Cortex of kidney (tissue), 1 donor: ENCODE results near the gene MPC1L.

Experiments
- DNase-seq: peaks from one replicate; lab custom pipeline; 2025; lab: John Stamatoyannopoulos, UW

Gene MPC1L

DNA sequence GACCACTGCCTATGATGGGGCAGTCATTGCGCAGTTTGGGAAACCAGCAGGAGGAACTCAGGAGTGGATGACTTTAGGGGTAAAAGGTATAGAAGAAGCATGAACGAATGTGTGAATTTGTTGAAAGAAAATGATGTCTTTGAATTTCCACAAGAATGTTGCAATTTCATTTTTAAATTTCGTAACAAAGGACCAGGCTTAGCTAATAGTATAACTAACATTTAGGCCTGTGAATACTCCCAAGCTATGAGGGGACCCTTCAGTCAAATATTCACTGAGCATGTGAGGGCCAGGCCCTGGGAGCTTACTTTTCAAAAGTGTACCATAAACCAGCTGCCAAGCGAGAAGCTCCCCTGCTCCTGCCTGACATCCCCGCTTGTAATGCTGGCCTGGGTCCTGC lies 5.3 kb downstream of the MPC1L start:
- no peak for DNase-seq

DNA sequence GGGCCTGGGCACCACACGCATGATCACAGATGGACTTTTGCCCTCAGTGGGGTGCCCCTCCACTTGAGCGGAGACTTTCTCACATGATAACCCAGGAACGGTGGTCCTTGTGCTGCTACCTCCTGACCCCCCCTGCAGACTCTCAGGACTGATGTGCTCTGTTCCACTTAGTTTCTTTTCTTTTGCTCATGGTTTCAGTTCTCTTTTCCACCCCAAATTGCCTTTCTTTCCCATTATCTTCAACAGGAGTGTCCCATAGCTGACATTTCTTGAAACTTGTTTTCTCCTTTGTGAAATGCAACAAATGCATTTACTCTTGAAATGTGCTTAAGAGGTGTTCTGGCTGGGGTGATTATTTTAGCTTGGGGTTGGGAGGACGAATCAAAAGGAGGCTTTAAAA lies 9.0 kb downstream of the MPC1L start:
- no peak for DNase-seq

DNA sequence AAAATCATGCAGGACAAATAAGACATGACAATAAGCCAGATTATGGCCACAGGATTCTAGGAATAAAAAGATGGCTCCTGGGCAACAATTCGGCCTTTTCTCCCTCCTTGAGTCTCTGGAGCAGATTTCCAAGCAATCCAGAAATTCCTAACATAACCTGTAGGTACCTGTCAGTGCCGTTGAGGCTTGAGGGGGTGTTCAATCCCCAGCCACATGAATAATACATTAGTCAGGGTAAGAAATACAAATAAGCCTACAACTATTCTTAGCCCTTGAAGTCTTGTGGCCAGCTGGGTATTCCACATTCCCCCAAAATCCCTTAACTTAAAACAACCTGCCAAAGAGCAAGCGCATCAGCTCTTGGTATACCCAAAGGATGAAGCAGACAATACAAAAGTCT lies 14.5 kb downstream of the MPC1L start:
- no peak for DNase-seq

DNA sequence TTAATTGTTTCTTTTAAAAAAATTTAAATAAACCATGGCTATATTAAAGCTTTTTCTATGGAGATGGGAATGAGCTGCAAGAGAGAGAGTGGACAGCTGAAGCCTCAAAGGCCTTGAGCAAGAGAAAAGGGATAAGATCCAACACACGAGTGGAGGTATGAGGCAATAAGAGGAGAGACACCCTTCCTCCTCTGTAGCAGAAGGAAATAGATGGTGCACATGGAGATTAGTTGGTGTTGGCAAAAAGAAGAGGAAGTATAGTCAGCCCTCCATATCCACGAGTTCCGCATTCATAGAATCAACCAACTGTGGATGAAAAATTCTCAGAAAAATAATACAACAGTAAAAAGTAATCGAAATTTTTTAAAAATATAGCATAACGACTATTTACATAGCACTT lies 20.9 kb downstream of the MPC1L start:
- DNase-seq = no peak

DNA sequence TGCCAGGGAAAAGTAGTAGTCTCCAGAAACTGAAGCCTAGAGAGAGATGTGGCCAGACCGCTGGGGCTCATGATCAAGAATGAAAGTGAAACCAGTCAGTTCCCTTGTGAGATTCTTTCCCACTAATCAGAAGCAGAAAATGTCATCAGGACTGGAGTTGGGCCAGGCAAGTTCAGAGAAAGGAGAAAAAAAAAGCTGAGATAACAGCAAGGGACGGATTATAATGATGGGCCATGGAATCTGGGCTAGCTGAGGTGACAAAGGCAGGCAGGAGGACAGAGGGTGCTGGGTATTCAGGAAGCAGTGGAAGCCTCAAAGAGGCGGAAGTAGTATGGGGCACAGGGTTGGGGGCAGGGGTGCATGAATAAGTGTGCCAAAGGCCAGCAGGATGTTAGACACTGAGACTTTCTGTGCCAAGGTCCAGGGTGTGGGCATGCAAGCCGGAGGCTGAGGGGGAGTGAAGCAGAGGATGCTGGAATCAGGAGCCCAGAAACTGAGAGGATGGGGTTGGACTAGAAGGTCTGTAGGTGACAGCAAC lies 21.7 kb downstream of the MPC1L start:
- no peak for DNase-seq

DNA sequence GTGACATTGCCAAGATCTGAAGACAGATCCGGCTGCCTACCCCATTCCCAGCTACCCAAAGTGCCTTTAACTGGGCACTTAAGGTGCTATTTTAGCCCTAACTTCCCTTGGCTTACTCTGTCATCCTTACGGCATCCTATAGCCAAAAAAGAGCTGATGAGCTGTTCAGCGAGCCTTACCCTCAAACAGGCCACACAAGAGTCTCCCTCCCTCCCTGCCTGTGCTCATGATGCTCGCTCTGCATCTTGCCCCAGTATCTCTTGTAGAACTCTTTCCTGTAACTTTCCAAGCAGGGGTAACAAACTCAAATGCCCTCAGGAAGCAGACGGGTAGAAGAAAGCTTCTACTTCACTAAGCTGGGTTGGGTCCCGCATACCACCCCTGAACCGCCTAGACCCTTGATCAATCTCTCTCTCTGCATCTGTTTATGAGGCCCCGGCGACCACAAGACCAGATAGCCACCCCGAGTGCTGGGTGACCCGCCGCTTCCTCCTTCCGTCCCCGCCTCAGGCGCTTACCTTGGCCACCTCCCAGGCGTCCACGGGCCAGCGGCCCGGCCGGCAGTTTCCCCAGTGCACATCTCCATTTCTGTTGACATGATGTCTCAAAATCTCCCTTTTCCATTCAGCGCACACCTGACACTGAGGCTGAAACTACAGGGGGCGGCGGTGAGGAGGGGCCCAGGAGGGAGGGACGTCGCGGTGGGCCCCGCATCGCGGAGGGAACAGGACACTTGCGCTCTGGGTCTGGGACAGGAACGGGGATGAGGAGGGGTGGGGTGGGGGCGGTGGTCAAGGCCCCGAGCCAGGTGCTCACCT lies 23.5 kb downstream of the MPC1L start:
- DNase-seq = no peak

DNA sequence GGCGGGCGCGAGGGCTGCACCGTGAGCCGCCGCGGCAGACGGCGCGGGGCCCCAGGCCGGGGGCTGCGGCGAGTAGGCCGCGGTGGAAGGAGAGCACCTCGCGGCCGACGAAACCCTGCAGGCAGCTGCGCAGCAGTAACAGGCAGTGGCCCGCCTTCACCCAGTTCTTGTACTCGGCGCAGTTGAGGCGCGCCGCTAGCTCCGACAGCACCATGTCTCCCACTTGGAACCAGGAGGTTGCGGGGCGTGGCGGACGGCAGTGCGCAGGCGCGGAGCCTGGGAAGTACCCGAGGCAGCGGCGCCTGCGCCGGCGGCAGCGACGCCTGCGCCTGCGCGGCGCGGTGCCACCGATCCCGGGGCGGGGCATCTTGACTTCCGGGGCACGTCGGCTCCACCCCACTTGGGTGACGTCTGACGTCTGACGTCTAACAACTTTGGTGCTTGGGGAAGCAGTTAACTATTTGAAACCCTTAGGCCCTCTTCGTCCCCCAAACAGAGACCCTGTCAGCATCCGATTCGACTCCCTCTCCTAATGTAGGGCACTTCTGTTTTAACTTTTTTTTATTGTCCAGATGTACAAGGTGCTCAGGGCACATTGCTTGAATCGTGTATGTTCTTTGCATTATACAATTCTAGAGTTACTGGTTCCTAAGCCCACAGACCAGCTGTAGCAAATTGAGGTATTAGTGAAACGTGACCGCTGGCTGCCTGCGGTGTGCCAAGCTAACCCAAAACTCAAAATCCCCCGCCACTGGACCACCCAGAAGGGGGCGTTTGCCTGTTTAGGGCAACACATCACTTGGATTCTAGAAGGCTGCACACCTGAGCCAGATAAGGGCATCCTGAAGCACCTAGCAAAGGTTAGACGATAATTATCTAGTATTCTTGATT lies 24.3 kb downstream of the MPC1L start, which contains the start of gene CXorf38:
Gene CXorf38 (minus strand): TSS at position 255 of the 891 bp plus-strand sequence. CDS start 41 bp downstream, at position 214.
- DNase-seq = peak; percentile 3

DNA sequence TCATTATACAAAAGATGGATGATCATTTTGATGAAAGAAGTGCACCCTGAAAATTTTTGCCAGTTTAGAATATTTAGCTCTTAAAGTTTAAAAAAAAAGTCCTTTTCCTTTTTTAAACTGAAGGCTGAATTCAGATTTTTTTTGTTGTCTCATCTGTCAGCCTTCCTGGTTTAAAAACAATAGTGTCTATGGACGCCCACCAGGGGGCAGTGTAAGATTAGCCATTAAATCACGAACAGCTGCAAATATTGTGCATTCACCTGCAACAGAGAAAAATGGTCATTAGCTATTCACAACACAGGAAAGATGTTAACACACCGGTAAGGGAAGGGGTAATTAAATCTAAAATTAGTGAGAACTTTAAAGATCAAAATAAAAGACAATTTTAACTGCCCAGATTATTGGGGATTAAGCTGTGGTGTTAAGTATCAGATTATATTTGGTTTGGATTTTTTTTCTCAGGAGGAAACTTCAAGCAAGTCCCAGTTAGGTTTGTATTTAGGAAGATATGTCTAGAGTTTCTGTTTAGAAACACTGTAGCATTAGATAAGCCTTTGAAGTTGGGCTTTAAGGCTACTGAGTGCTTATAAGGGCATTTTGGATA lies 28.5 kb downstream of the MPC1L start:
- no peak for DNase-seq

DNA sequence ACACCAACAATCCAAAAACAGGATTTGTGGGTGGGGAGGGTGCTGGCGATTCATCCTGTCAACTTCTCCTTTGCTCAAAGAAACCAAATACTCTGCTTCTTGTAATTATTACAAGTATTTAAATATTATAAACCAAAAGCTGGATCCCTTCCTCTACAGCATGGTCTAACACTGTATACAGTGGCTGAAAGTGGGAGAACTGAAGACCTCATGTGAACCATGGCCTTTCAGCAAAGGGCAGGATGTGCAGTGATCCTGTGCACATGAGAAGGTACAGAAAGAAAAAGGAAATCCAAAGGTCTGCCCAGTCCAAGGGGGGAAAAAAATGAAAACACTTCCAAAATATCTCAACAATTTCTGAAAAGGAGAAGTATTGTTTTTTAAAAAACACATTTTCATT lies 29.4 kb downstream of the MPC1L start:
- DNase-seq = no peak

DNA sequence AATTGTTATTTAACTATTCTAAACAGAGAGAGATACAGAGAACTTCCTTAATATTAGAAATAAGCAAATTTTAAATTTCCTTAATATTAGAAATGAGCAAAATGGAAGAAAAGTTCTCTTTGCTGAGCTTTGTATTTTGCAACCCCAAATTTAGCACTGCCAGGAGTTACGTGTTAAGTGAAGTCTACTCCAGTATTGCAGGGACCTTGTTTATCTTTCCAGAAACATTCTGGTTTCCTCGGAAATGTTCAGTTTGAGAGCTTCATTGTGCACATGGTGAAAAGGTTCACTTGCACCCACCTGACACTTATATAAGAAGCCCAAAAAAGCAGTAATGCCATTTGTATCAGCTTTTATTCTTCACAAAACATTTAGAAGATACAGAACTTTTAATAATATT lies 30.3 kb downstream of the MPC1L start:
- DNase-seq = no peak

DNA sequence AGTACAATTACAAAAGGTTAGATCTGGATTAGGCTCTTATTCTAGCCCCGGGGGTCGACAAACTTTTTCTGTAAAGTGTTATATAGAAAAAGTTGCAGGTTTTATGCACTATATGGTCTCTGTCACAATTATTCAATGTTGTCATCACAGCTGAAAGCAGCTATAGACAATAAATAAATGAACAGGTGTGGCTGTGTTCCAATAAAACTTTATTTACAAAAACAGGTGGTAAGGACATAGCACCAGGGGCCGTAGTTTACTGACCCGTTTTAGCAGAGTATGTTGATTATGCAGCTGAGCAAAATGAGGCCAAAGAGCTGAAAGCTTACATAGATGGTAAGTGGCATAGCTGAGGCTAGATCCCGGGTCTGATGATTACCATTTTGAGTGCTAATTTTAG lies 37.2 kb downstream of the MPC1L start:
- DNase-seq = no peak

DNA sequence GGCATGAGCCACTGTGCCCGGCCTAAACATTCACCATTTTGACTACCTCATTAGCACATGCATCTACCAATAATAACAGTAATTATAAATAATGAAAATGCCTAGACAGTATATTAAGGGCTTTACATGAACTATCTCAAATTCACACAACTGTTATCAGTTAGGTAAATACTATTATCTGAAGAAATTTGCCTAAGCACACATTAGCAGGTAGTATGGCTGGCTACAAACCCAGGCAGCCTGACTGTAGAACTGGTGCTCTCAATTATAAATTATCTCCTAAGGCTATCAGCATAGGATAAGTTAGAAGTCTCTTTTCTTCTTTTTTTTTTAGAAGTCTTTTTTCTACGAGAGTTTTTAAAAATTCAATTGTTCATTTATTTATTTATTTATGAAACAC lies 38.3 kb downstream of the MPC1L start:
- DNase-seq = no peak

DNA sequence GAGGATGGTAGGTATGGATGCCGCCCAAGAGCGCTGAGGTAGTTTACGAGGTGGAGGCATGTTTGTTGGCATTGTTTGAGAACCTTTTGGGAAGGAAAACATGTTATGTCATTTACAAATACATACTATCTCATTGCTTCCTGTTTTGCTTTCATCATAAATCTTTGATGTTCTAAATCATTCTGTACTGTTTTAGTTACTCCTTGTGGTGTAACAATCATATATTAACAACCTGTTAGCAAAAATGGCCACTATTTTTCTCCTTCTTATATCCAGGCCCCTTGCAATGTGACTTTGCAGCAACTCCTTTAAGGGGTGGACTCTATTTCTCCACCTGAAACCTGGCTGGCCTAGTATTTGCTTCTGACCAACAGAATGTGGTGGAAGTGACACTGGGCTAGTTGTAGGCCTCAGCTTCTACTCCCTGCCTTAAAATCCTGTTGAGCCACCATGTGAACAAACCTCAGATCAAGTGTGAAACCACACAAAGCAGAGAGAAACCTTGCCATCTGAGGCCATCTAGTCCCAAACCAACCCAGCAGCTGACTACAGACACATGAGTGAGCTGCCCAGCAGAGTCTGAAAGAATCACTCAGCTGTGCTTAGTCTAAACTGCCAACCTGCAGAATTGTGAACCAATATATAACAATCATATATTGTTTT lies 40.0 kb downstream of the MPC1L start:
- no peak for DNase-seq

DNA sequence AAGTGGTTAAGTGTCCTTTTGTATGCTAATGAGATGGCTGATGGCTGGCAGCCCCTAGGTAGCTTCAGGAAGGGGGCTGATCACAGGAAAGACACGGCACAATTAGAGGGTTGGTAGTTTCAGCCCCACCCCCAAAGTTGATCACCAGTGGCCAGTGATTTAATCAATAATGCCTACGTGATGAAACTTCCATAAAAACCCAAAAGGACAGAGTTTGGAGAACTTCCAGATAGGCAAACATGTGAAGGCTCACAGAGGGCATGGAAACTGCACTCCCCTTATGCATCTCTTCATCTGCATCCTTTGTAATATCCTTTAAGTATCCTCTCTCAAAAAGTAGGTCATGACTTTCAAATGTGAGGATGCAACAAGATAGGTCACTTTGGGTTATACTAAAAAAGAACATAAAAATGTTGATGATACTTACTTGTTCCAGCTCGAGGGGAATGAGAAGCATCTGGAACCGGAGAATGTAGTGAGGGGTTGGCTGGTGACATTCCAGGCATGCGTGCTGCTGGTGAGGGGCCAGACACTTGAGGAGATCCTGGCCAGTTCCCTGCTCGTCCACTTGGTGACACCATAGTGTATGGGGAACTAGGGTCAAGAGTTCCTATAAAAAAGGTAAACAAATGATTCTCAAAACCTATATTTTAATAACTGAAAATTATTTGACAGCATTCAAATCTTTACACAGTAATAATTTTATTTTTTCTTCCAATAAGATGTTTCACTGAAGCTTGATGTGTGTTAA lies 40.8 kb downstream of the MPC1L start:
- no peak for DNase-seq

DNA sequence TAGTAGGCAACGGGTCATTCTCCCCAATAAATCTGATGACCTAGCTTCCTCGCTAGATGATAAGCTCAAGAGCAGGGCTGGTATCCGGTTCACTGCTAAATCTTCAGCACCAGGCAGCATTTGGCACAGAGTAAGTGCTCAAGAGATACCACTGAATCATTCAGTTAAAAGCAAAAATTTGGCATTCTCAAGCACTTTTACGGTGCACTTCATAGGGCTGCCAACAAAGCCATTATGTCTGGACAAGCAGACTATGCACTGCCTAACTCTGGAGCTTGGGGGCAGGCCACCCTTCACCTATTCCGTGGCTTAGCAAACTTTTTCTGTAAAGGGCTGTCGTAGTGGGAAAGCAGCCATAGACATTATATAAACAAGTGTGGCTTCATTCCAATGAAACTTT lies 47.9 kb downstream of the MPC1L start:
- DNase-seq = no peak
